ENCODE results near the gene IPPK. TPM values are rescaled to one million over a fixed set of nuclear protein-coding genes. Genes with fewer than 3 reads are reported as not detected.

IPPK gene
- total RNA-seq, 1 donor from 2014 or later: 8.7 TPM

DNA sequence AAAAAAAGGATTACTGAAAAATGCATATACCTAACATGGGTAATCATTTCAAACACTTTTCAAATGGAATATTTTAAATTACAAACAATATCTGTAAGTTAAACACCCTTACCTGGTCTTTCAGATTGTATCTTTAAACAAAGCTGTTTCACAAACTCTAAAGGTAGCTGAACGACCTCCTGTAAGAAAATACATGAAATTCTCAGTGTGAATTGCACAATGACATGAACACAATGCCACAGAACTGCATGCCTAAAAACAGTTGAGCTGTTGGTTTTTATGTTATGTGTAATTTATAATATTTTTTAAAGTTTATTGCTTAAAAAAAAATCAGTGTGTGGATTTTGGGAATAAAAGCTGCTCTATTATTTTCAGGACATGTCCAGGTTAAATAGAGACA is 17.5 kb downstream of the IPPK start:
- peaks cover 32% of the 10 kb centered on the region for H3K36me3 Mint-ChIP-seq (ENCODE audit: low read depth)
- H3K27me3 Mint-ChIP-seq (ENCODE audit: low read depth): no peaks in the 10 kb centered on the region
- no peak for TF ChIP-seq CTCF (IDR thresholded peaks at IDR 0.05)
- H3K4me1 Mint-ChIP-seq (ENCODE audit: low read depth): peaks cover 30% of the 10 kb centered on the region
- H3K9me3 Mint-ChIP-seq (ENCODE audit: low read depth): no peaks in the 10 kb centered on the region
- H3K27ac Mint-ChIP-seq (ENCODE audit: unreplicated experiment): peak overlapping the region; percentile 22
- no peak overlapping the region for H3K4me3 Mint-ChIP-seq (ENCODE audit: unreplicated experiment)
- no peak for DNase-seq (ENCODE audit: low spot score)

DNA sequence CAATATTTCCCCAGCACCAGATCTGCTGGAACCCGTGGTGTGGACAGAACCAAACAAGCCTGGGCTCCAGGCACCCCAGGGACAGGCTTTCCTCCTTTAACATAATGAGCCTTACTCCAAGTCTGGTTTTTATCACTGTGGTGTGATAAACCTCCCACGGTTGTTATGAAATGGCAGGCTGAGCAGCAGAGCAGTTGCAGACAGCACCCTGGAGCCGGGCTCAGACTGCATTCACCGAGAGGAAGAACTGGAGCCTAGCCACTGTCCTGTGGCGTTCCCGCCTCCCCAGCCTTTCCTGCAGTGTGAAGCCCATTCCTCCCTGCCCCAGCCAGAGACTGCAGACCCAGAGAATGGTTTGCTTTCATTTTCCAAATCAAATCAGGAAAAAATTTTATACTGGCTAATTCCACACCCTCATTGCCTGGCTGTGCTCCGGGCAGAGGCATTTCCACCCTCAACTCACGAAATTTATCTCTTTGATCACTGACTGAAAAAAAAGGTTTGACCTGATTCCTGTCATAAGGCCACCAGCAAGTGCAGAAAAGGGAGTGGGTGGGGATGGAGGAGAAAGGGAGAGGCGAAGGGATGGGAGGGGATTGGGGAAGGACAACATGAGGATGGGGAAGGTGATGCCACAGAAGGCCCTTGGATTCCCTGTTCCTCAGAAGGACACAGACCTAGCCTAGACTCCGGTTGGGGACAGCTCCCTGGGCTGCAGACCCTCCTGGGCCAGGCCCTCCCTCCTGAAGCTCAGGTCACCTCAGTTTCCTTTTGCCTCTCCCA is 18.9 kb downstream of the IPPK start:
- Mint-ChIP-seq H3K36me3 (ENCODE audit: low read depth) (peaks cover 37% of the 10 kb centered on the region), H3K27me3 (ENCODE audit: low read depth) (no peaks in the 10 kb centered on the region), H3K4me3 (ENCODE audit: unreplicated experiment) (no peak overlapping the region), H3K9me3 (ENCODE audit: low read depth) (no peaks in the 10 kb centered on the region), H3K4me1 (ENCODE audit: low read depth) (peaks cover 30% of the 10 kb centered on the region), H3K27ac (ENCODE audit: unreplicated experiment) (no peak overlapping the region)
- no peak for TF ChIP-seq CTCF (IDR thresholded peaks at IDR 0.05)
- peak; percentile 64 for DNase-seq (ENCODE audit: low spot score)

GRCh38 chr9:92650296-92650695 is 19.6 kb downstream of the IPPK start:
- H3K36me3 Mint-ChIP-seq (ENCODE audit: low read depth): peaks cover 42% of the 10 kb centered on the region
- peaks cover 26% of the 10 kb centered on the region for H3K4me1 Mint-ChIP-seq (ENCODE audit: low read depth)
- TF ChIP-seq CTCF (IDR thresholded peaks at IDR 0.05): no peak
- peak; percentile 44 for DNase-seq (ENCODE audit: low spot score)
- H3K4me3 Mint-ChIP-seq (ENCODE audit: unreplicated experiment): no peak overlapping the region
- H3K9me3 Mint-ChIP-seq (ENCODE audit: low read depth): peaks cover 4% of the 10 kb centered on the region
- H3K27me3 Mint-ChIP-seq (ENCODE audit: low read depth): no peaks in the 10 kb centered on the region
- H3K27ac Mint-ChIP-seq (ENCODE audit: unreplicated experiment): no peak overlapping the region

DNA sequence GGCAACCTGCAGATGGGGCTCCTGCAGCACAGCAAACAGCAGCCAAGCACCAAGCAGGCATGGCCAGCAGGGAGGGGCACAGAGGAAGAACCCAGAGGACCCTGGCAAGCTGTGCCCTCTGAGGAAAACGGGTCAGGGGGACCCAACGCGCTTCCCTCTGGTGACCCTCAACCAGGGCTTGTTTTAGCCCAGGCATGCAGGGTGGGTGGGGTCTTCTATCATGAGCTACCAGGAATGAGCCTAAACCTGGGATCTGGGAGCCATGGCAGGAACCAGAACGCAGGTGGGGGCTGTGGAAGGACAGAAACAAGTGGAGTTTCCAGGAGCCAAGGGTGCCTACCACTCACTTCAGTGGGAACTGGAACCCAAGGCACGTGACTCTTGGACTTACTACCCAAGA is 20.9 kb downstream of the IPPK start:
- no peak for DNase-seq (ENCODE audit: low spot score)
- Mint-ChIP-seq H3K9me3 (ENCODE audit: low read depth) (peaks cover 4% of the 10 kb centered on the region), H3K4me3 (ENCODE audit: unreplicated experiment) (no peak overlapping the region), H3K27me3 (ENCODE audit: low read depth) (no peaks in the 10 kb centered on the region), H3K36me3 (ENCODE audit: low read depth) (peaks cover 53% of the 10 kb centered on the region), H3K27ac (ENCODE audit: unreplicated experiment) (no peak overlapping the region), H3K4me1 (ENCODE audit: low read depth) (peaks cover 14% of the 10 kb centered on the region)
- TF ChIP-seq CTCF (IDR thresholded peaks at IDR 0.05): no peak

DNA sequence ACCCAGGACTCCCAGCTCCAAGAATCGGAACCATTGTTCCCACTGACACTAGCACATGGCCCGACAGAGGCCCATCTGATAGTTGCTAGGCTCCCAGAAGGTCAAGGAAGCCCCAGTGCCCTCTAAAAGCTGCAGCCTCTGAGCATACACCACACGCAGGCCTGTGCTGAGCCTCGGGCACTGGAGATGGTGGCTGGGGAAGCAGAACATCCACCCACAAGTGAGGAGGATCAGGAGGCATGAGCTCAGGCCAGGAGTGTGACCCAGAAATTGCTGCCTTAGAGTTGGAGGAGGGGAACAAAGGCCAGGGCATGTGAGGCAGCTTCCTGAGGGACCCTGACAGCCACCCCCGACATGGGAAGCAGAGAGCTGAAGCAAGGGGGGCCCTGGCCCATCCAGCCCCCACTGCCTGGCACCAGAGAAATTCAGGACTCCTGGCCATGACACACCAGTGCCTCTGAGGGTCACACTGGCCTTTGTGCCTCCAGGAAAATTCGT is 21.4 kb downstream of the IPPK start:
- H3K9me3 Mint-ChIP-seq (ENCODE audit: low read depth): peaks cover 4% of the 10 kb centered on the region
- peak overlapping the region; percentile 36 for H3K27ac Mint-ChIP-seq (ENCODE audit: unreplicated experiment)
- H3K4me3 Mint-ChIP-seq (ENCODE audit: unreplicated experiment): no peak overlapping the region
- no peak for TF ChIP-seq CTCF (IDR thresholded peaks at IDR 0.05)
- DNase-seq (ENCODE audit: low spot score): no peak
- peaks cover 56% of the 10 kb centered on the region for H3K36me3 Mint-ChIP-seq (ENCODE audit: low read depth)
- peaks cover 9% of the 10 kb centered on the region for H3K4me1 Mint-ChIP-seq (ENCODE audit: low read depth)
- H3K27me3 Mint-ChIP-seq (ENCODE audit: low read depth): no peaks in the 10 kb centered on the region

Data from chondrocyte (in vitro differentiated cells).